Trophoblast cell (in vitro differentiated cells and primary cell): ENCODE data around the gene ERG.

Experiments used
- DNase-seq, 2 donors: peaks; one replicate each; pipeline ENCODE4 v3.0.0-alpha.2; 2016
- H2AFZ ChIP-seq: 2 replicates; pipeline ENCODE4 v1.6.1; 2013; ENCODE audit warnings: low read length, moderate library complexity, mild to moderate bottlenecking; ENCODE audit not compliant: insufficient read depth, poor library complexity
- H2AK5ac ChIP-seq: 2 replicates; pipeline ENCODE4 v1.6.1; 2013; ENCODE audit warnings: mild to moderate bottlenecking, low read length
- H2BK120ac ChIP-seq: 2 replicates; pipeline ENCODE4 v1.6.1; 2013; ENCODE audit warnings: low read length, mild to moderate bottlenecking, moderate library complexity; ENCODE audit not compliant: insufficient read depth, poor library complexity
- H2BK12ac ChIP-seq: 2 replicates; pipeline ENCODE4 v1.6.1; 2013; ENCODE audit warnings: mild to moderate bottlenecking, low read length, moderate library complexity
- H2BK5ac ChIP-seq: 2 replicates; pipeline ENCODE4 v1.6.1; 2013; ENCODE audit warnings: low read length, low read depth, moderate library complexity, mild to moderate bottlenecking; ENCODE audit not compliant: poor library complexity
- H3K14ac ChIP-seq: 2 replicates; pipeline ENCODE4 v1.6.1; 2013; ENCODE audit warnings: mild to moderate bottlenecking, low read length
- H3K18ac ChIP-seq: 2 replicates; pipeline ENCODE4 v1.6.1; 2013; ENCODE audit warnings: mild to moderate bottlenecking, low read length
- H3K23ac ChIP-seq: 2 replicates; pipeline ENCODE4 v1.6.1; 2013; ENCODE audit warnings: low read length
- H3K27ac ChIP-seq: 2 replicates; pipeline ENCODE4 v1.5.1; 2013; ENCODE audit warnings: low read depth, mild to moderate bottlenecking, inconsistent platforms, low read length, moderate library complexity
- H3K27me3 ChIP-seq: 2 replicates; pipeline ENCODE4 v1.6.1; 2013; ENCODE audit warnings: inconsistent platforms, mild to moderate bottlenecking, low read length, moderate library complexity; ENCODE audit not compliant: insufficient read depth
- H3K36me3 ChIP-seq, 2 experiments: 1 replicate in 1 of 2; 2 replicates in 1 of 2; pipeline ENCODE4 v1.6.1; 2013; ENCODE audit warnings: low read length in 2 of 2, mild to moderate bottlenecking in 2 of 2, moderate library complexity in 1 of 2; ENCODE audit not compliant: insufficient read depth in 2 of 2, control insufficient read depth in 1 of 2
- H3K4ac ChIP-seq: 2 replicates; pipeline ENCODE4 v1.6.1; 2013; ENCODE audit warnings: low read depth, mild to moderate bottlenecking, low read length, moderate library complexity
- H3K4me1 ChIP-seq, 2 experiments: 1 replicate in 1 of 2; 2 replicates in 1 of 2; pipeline ENCODE4 v1.6.1; 2013; ENCODE audit warnings: low read length in 2 of 2, mild to moderate bottlenecking in 2 of 2, moderate library complexity in 1 of 2; ENCODE audit not compliant: insufficient read depth in 2 of 2, control insufficient read depth in 1 of 2
- H3K4me2 ChIP-seq: 2 replicates; pipeline ENCODE4 v1.6.1; 2013; ENCODE audit warnings: inconsistent platforms, mild to moderate bottlenecking, low read length, moderate library complexity
- H3K4me3 ChIP-seq: 2 replicates; pipeline ENCODE4 v1.5.1; 2013; ENCODE audit warnings: mild to moderate bottlenecking, low read depth, low read length, inconsistent platforms
- H3K79me1 ChIP-seq: one replicate; pipeline ENCODE4 v1.6.1; 2013; ENCODE audit warnings: low read length
- H3K79me2 ChIP-seq: 2 replicates; pipeline ENCODE4 v1.6.1; 2013; ENCODE audit warnings: low read length, mild to moderate bottlenecking; ENCODE audit not compliant: control insufficient read depth, insufficient read depth, poor library complexity
- H3K9ac ChIP-seq: 2 replicates; pipeline ENCODE4 v1.6.1; 2013; ENCODE audit warnings: mild to moderate bottlenecking, low read length
- H3K9me3 ChIP-seq: 2 replicates; pipeline ENCODE4 v1.6.1; 2013; ENCODE audit warnings: low read depth, mild to moderate bottlenecking, control low read depth, inconsistent platforms, low read length; ENCODE audit not compliant: insufficient read depth
- H4K12ac ChIP-seq: 2 replicates; pipeline ENCODE4 v1.6.1; 2013; ENCODE audit warnings: low read depth, mild to moderate bottlenecking, low read length, moderate library complexity
- H4K8ac ChIP-seq: 2 replicates; pipeline ENCODE4 v1.6.1; 2013; ENCODE audit warnings: low read depth, mild to moderate bottlenecking, low read length, moderate library complexity
- H4K91ac ChIP-seq: one replicate; pipeline ENCODE4 v1.6.1; 2013; ENCODE audit warnings: low read depth, mild to moderate bottlenecking, low read length, moderate library complexity
- WGBS: extraction: QIAGEN DNeasy Blood & Tissue Kit; methylation state at CpG from one replicate; pipeline ENCODE4 v1.1.7; 2013; ENCODE audit warnings: missing lambda C conversion rate; ENCODE audit not compliant: insufficient read length, insufficient coverage; ENCODE audit errors: extremely low coverage; 5-methylcytosine and 5-hydroxymethylcytosine counted together

ERG gene

GRCh38 chr21:38511662-38512243 lies 13.5 kb upstream of the ERG start:
- H3K79me1 ChIP-seq: no peaks in the 10 kb centered on the region
- no peaks in the 10 kb centered on the region for H3K27me3 ChIP-seq
- H3K4ac ChIP-seq: no peak overlapping the region
- no peak overlapping the region for H3K14ac ChIP-seq
- H2AK5ac ChIP-seq: no peak overlapping the region
- H2BK12ac ChIP-seq: no peak overlapping the region
- H3K4me2 ChIP-seq: no peak overlapping the region
- H3K4me3 ChIP-seq: no peak overlapping the region
- H2AFZ ChIP-seq: no peak overlapping the region
- H4K91ac ChIP-seq: no peak overlapping the region
- no peaks in the 10 kb centered on the region for H3K4me1 ChIP-seq
- H3K9ac ChIP-seq: no peak overlapping the region
- no peak overlapping the region for H3K27ac ChIP-seq
- H3K18ac ChIP-seq: no peak overlapping the region
- no peak overlapping the region for H4K8ac ChIP-seq
- H4K12ac ChIP-seq: no peak overlapping the region
- no peak overlapping the region for H2BK120ac ChIP-seq
- no peaks in the 10 kb centered on the region for H3K36me3 ChIP-seq
- H3K23ac ChIP-seq: no peak overlapping the region
- no peaks in the 10 kb centered on the region for H3K79me2 ChIP-seq
- no peak for DNase-seq
- no peaks in the 10 kb centered on the region for H3K9me3 ChIP-seq
- no peak overlapping the region for H2BK5ac ChIP-seq
- no CpG with 5 or more reads among the region's 3 CpGs for WGBS

- no peak for DNase-seq
- Histone ChIP-seq H3K79me1 (no peaks in the 10 kb centered on the region), H3K9ac (no peak overlapping the region), H3K9me3 (no peaks in the 10 kb centered on the region), H3K27me3 (no peaks in the 10 kb centered on the region), H3K4me2 (no peak overlapping the region), H3K4me3 (no peak overlapping the region), H4K91ac (no peak overlapping the region), H2BK12ac (no peak overlapping the region), H2BK5ac (no peak overlapping the region), H3K79me2 (no peaks in the 10 kb centered on the region), H3K4ac (no peak overlapping the region), H4K12ac (no peak overlapping the region), H3K4me1 (no peaks in the 10 kb centered on the region), H3K18ac (no peak overlapping the region), H3K23ac (no peak overlapping the region), H2AK5ac (no peak overlapping the region), H2AFZ (no peak overlapping the region), H4K8ac (no peak overlapping the region), H3K14ac (no peak overlapping the region), H2BK120ac (no peak overlapping the region), H3K36me3 (no peaks in the 10 kb centered on the region), H3K27ac (no peak overlapping the region)
- no CpG with 5 or more reads among the region's 1 CpG for WGBS
Observed at GRCh38 chr21:38511198-38511597, 12.9 kb upstream of the ERG start.

GRCh38 chr21:38507374-38507942 lies 9.2 kb upstream of the ERG start:
- no peak overlapping the region for H2AFZ ChIP-seq
- no peak overlapping the region for H3K14ac ChIP-seq
- no peak overlapping the region for H3K4me3 ChIP-seq
- H2AK5ac ChIP-seq: no peak overlapping the region
- no peak overlapping the region for H2BK120ac ChIP-seq
- no peak for DNase-seq
- no peak overlapping the region for H3K18ac ChIP-seq
- H3K79me2 ChIP-seq: no peaks in the 10 kb centered on the region
- H3K23ac ChIP-seq: no peak overlapping the region
- H3K4me1 ChIP-seq: peaks cover 4 to 7% of the 10 kb centered on the region in 2 experiments
- no peak overlapping the region for H3K9ac ChIP-seq
- H4K12ac ChIP-seq: no peak overlapping the region
- H2BK12ac ChIP-seq: no peak overlapping the region
- no peak overlapping the region for H3K4me2 ChIP-seq
- no peak overlapping the region for H3K27ac ChIP-seq
- no peak overlapping the region for H4K91ac ChIP-seq
- no peak overlapping the region for H2BK5ac ChIP-seq
- no peaks in the 10 kb centered on the region for H3K36me3 ChIP-seq
- no peaks in the 10 kb centered on the region for H3K79me1 ChIP-seq
- H4K8ac ChIP-seq: no peak overlapping the region
- WGBS: no CpG with 5 or more reads among the region's 4 CpGs
- H3K9me3 ChIP-seq: no peaks in the 10 kb centered on the region
- H3K27me3 ChIP-seq: no peaks in the 10 kb centered on the region
- H3K4ac ChIP-seq: no peak overlapping the region

- H3K36me3 ChIP-seq: no peaks in the 10 kb centered on the region
- DNase-seq: no peak
- H3K4me2 ChIP-seq: no peak overlapping the region
- H4K8ac ChIP-seq: no peak overlapping the region
- H3K14ac ChIP-seq: no peak overlapping the region
- H3K18ac ChIP-seq: no peak overlapping the region
- H4K91ac ChIP-seq: no peak overlapping the region
- H2BK12ac ChIP-seq: no peak overlapping the region
- no peak overlapping the region for H3K23ac ChIP-seq
- no peak overlapping the region for H3K4me3 ChIP-seq
- no peak overlapping the region for H4K12ac ChIP-seq
- H3K79me2 ChIP-seq: no peaks in the 10 kb centered on the region
- no peaks in the 10 kb centered on the region for H3K79me1 ChIP-seq
- no peak overlapping the region for H2BK5ac ChIP-seq
- no peaks in the 10 kb centered on the region for H3K9me3 ChIP-seq
- no peak overlapping the region for H2AK5ac ChIP-seq
- no peak overlapping the region for H2BK120ac ChIP-seq
- whole genome bisulfite sequencing: no CpG with 5 or more reads among the region's 24 CpGs
- no peak overlapping the region for H3K4ac ChIP-seq
- H3K27ac ChIP-seq: no peak overlapping the region
- peaks cover 4 to 7% of the 10 kb centered on the region in 2 experiments for H3K4me1 ChIP-seq
- H3K27me3 ChIP-seq: no peaks in the 10 kb centered on the region
- H3K9ac ChIP-seq: no peak overlapping the region
- no peak overlapping the region for H2AFZ ChIP-seq
Observed at GRCh38 chr21:38506661-38507281, 8.5 kb upstream of the ERG start.
